ENCODE results near the gene PORCN. TPM values are rescaled to one million over a fixed set of nuclear protein-coding genes. Genes with fewer than 3 reads are reported as not detected.

The PORCN gene
- total and polyA plus RNA-seq, 9 of the 15 experiments (the other 6 are each of a cell fraction or from before 2014, with no cell fraction given): 0.34 to 5.1 (median 2.8) TPM

- DNase-seq (ENCODE audit: extremely low read depth in 1 of 4, low spot score in 3 of 4) (peak; percentile 90 to 99 (median 92)), ATAC-seq (peak; percentile 91), FAIRE-seq (peak; percentile 98)
- Histone ChIP-seq H3K36me3 (ENCODE audit: control insufficient read depth, insufficient read depth, low read length) (peaks cover 16% of the 10 kb centered on the region; the same call in 2 of the 3 replicates), H2AFZ (ENCODE audit: low read depth, low read length) (peak within 1 kb of the TSS; percentile 96), H3K27ac (ENCODE audit: extremely low read depth, low read depth, low read length) (peak within 1 kb of the TSS; percentile 94), H3K79me2 (ENCODE audit: control insufficient read depth, insufficient read depth, low read length) (peaks cover 17% of the 10 kb centered on the region), H3K9ac (ENCODE audit: insufficient read depth in 1 of 2, low read depth in 2 of 2, low read length in 2 of 2) (peak within 1 kb of the TSS; percentile 69 to 91), H3K9me3 (replicated peaks; ENCODE audit: control insufficient read depth, insufficient read depth, low read depth, low read length) (no peaks in the 10 kb centered on the region), H3K4me1 (replicated peaks in 1 of 2; ENCODE audit: control insufficient read depth in 2 of 2, insufficient read depth in 2 of 2, low read length in 2 of 2) (peaks cover 9 to 19% of the 10 kb centered on the region in 2 experiments; a peak in 4 of 5 replicates), H3K4me2 (ENCODE audit: insufficient read depth, low read length) (peak within 1 kb of the TSS; percentile 89), H3K9me1 (ENCODE audit: control insufficient read depth, insufficient read depth, low read length) (no peaks in the 10 kb centered on the region), H3K4me3 (peak within 1 kb of the TSS; percentile 66), H3K27me3 (ENCODE audit: control insufficient read depth in 2 of 2, insufficient read depth in 2 of 2, low read length in 2 of 2) (no peaks in the 10 kb centered on the region), H4K20me1 (replicated peaks; ENCODE audit: control insufficient read depth, insufficient read depth, low read length) (no peaks in the 10 kb centered on the region)
- ChIA-PET POLR2A (interaction anchor here (0.6 to 2.3 kb wide), 8 partner anchors 8 to 73 kb away, joined by 3 to 12 read pairs (median 4); partner anchors contain the start of genes EBP and RBM3), CTCF (ENCODE audit: low intra/inter-chr PET ratio) (no interaction called here)
- intact Hi-C loops (cut with micrococcal nuclease) (no loop called here), in situ Hi-C loops (cut with MboI) (no loop called here)
- BruUV-seq (replicated peaks): no TSS peak
- 0% methylated on average over 16 of the region's 59 CpGs for WGBS (ENCODE audit: insufficient coverage, low coverage, missing lambda C conversion rate)
- TF ChIP-seq RNF2 (IDR thresholded peaks at IDR 0.05): peak; percentile 23; the same call in 1 of the 2 replicates
- no peak for TF ChIP-seq PHF20 (IDR thresholded peaks at IDR 0.05; ENCODE audit: partially characterized antibody)
- peak; percentile 36 to 76; a peak in 2 of 4 replicates for TF ChIP-seq MAZ (CRISPR knock-in tag; conservative IDR thresholded peaks at IDR 0.05 in 1 of 2, IDR thresholded peaks at IDR 0.05 in 1 of 2)
- no peak for TF ChIP-seq SIN3B (IDR thresholded peaks at IDR 0.05; ENCODE audit: low read depth)
- no peak for TF ChIP-seq ATF4 (CRISPR knock-in tag; IDR thresholded peaks at IDR 0.05)
- peak in 1 of 2 experiments; percentile 63; a peak in 1 of 4 replicates for TF ChIP-seq TBL1XR1 (IDR thresholded peaks at IDR 0.05; ENCODE audit: low read length in 2 of 2)
- no peak for TF ChIP-seq ZFP91 (CRISPR knock-in tag; IDR thresholded peaks at IDR 0.05)
- no peak for TF ChIP-seq SIRT6 (IDR thresholded peaks at IDR 0.05; ENCODE audit: low read depth, low read length)
- TF ChIP-seq HNRNPLL (IDR thresholded peaks at IDR 0.05; ENCODE audit: low read depth, low read length, poor library complexity, severe bottlenecking): peak; percentile 34
- 0 out of 6 replicates have a peak, but pooled peaks of 1 of the 3 experiments have one; percentile 44 for TF ChIP-seq ZBTB11 (CRISPR knock-in tag; IDR thresholded peaks at IDR 0.05)
- TF ChIP-seq CCNT2 (IDR thresholded peaks at IDR 0.05; ENCODE audit: borderline replicate concordance, extremely low read depth, insufficient read length, low read depth, low read length): peak; percentile 61
- no peak for TF ChIP-seq ZNF140 (CRISPR knock-in tag; IDR thresholded peaks at IDR 0.05)
- peak; percentile 68 for TF ChIP-seq SUPT5H (IDR thresholded peaks at IDR 0.05)
- TF ChIP-seq SMARCA5 (IDR thresholded peaks at IDR 0.05): peak; percentile 82; the same call in 1 of the 2 replicates
These were observed 30.7 kb downstream of the PORCN start, which contains the start of gene TBC1D25 for GRCh38 chrX:48539345-48540027. Gene TBC1D25 (plus strand): TSS chrX:48539714. CDS start chrX:48539798, 84 bp downstream.
